Endothelial cell of umbilical vein (primary cell): ENCODE data around the gene DUS1L. TPM values are rescaled to one million over a fixed set of nuclear protein-coding genes. Genes with fewer than 3 reads are reported as not detected.

ENCODE experiments used
- BruUV-seq: library from RNA; stranded (reverse); fragments of 400-500 nt; replicated peaks from 2 replicates; lab custom pipeline; 2021; lab: Mats Ljungman, UMichigan
- CTCF ChIA-PET: fragments of 300-600, 350-600 bp; sonication (Branson Sonifier 250); formaldehyde crosslinking; loops from one replicate; lab custom pipeline; 2021; ENCODE audit warnings: antibody characterized with exemption, inconsistent platforms; lab: Charles Lee
- POLR2A ChIA-PET: fragments of 300-600, 350-600 bp; sonication (Branson Sonifier 250); formaldehyde crosslinking; loops from one replicate; lab custom pipeline; 2021; ENCODE audit warnings: antibody characterized with exemption, inconsistent platforms; lab: Charles Lee
- DNase-seq: peaks from one replicate; pipeline ENCODE4 v3.0.0-alpha.2; 2011; ENCODE audit warnings: low read depth, low spot score
- FAIRE-seq: peaks from 2 replicates; lab custom pipeline; 2011; peaks lifted over from hg19 to GRCh38; lab: Jason Lieb, UNC
- H2AFZ ChIP-seq: 2 replicates; pipeline ENCODE4 v1.6.0; 2012; ENCODE audit warnings: low read depth, low read length, control low read depth, inconsistent platforms
- H3K27ac ChIP-seq: 2 replicates; pipeline ENCODE4 v1.5.1; 2011; ENCODE audit warnings: low read depth, mild to moderate bottlenecking, control low read depth, low read length, moderate library complexity; ENCODE audit not compliant: insufficient read depth
- H3K27me3 ChIP-seq, 2 experiments: 2 replicates each; pipeline versions ENCODE4 v1.6.0 to v1.6.1; 2011; ENCODE audit warnings: low read length in 2 of 2, mixed read lengths in 1 of 2; ENCODE audit not compliant: control insufficient read depth in 2 of 2, insufficient read depth in 2 of 2
- H3K36me3 ChIP-seq, 2 experiments: 2 replicates in 1 of 2; 3 replicates in 1 of 2; pipeline ENCODE4 v1.5.1; 2011; ENCODE audit warnings: low read length in 2 of 2, mild to moderate bottlenecking in 1 of 2, moderate library complexity in 1 of 2; ENCODE audit not compliant: control insufficient read depth in 2 of 2, insufficient read depth in 2 of 2; ENCODE audit errors: extremely low read depth in 1 of 2
- H3K4me1 ChIP-seq: 3 replicates; pipeline ENCODE4 v1.5.1; 2011; ENCODE audit warnings: mild to moderate bottlenecking, low read length; ENCODE audit not compliant: control insufficient read depth, insufficient read depth; ENCODE audit errors: extremely low read depth
- H3K4me2 ChIP-seq: 2 replicates; pipeline ENCODE4 v1.6.1; 2011; ENCODE audit warnings: low read length, control low read depth, mixed read lengths; ENCODE audit not compliant: insufficient read depth
- H3K4me3 ChIP-seq, 3 experiments: fragments of 200-600 bp in 1 of 3; sonication (generic), shearing (Covaris generic) in 1 of 3; replicated peaks in 1 of 3; 2 replicates each; pipeline ENCODE4 v1.5.1; 2011 to 2016; ENCODE audit warnings: control low read depth in 3 of 3, low read length in 3 of 3, mild to moderate bottlenecking in 2 of 3, inconsistent platforms in 1 of 3, low read depth in 1 of 3, moderate library complexity in 1 of 3; ENCODE audit not compliant: insufficient read depth in 1 of 3
- H3K79me2 ChIP-seq: 2 replicates; pipeline ENCODE4 v1.6.0; 2012; ENCODE audit warnings: low read length, inconsistent platforms; ENCODE audit not compliant: control insufficient read depth, insufficient read depth
- H3K9ac ChIP-seq: replicated peaks from 2 replicates; pipeline ENCODE3; 2011; ENCODE audit warnings: low read length, control low read depth; ENCODE audit not compliant: insufficient read depth; ENCODE audit errors: extremely low read depth
- H3K9me1 ChIP-seq: replicated peaks from 3 replicates; pipeline ENCODE4 v1.6.0; 2011; ENCODE audit warnings: mild to moderate bottlenecking, low read length; ENCODE audit not compliant: control insufficient read depth, insufficient read depth; ENCODE audit errors: extremely low read depth
- H3K9me3 ChIP-seq: replicated peaks from 2 replicates; pipeline ENCODE4 v1.5.1; 2012; ENCODE audit warnings: low read length, inconsistent platforms; ENCODE audit not compliant: control insufficient read depth, insufficient read depth
- H4K20me1 ChIP-seq: replicated peaks from 2 replicates; pipeline ENCODE3; 2011; ENCODE audit warnings: mild to moderate bottlenecking, low read length; ENCODE audit not compliant: control insufficient read depth, insufficient read depth; ENCODE audit errors: extremely low read depth
- CTCF ChIP-seq, 2 donors: IDR thresholded peaks; 1 replicate in 1 of 2; 2 replicates in 1 of 2; pipeline ENCODE4 v1.5.1; 2011; ENCODE audit warnings: low read length in 2 of 2, mild to moderate bottlenecking in 2 of 2, moderate library complexity in 2 of 2, control low read depth in 1 of 2, inconsistent platforms in 1 of 2, low read depth in 1 of 2; ENCODE audit not compliant: insufficient read depth in 1 of 2; ENCODE audit errors: extremely low read depth in 1 of 2
- EZH2 ChIP-seq: IDR thresholded peaks from 2 replicates; pipeline ENCODE4 v1.6.1; 2012; ENCODE audit warnings: borderline replicate concordance, low read depth, mild to moderate bottlenecking, moderate library complexity, low read length, inconsistent platforms; ENCODE audit not compliant: severe bottlenecking
- FOS ChIP-seq: IDR thresholded peaks from 2 replicates; pipeline ENCODE4 v1.6.1; 2011; ENCODE audit warnings: mild to moderate bottlenecking, low read length, moderate library complexity, borderline replicate concordance; ENCODE audit not compliant: insufficient read depth
- GATA2 ChIP-seq: IDR thresholded peaks from 2 replicates; pipeline ENCODE4 v1.7.0; 2011; ENCODE audit warnings: low read depth, mild to moderate bottlenecking, moderate library complexity, mixed read lengths, low read length; ENCODE audit not compliant: insufficient read length, insufficient read depth
- JUN ChIP-seq: IDR thresholded peaks from 2 replicates; pipeline ENCODE4 v1.6.1; 2011; ENCODE audit warnings: borderline replicate concordance, low read depth; ENCODE audit not compliant: insufficient read length, insufficient read depth
- MAX ChIP-seq: IDR thresholded peaks from 2 replicates; pipeline ENCODE4 v1.6.1; 2011; ENCODE audit not compliant: insufficient read depth, insufficient read length
- MYC ChIP-seq: IDR thresholded peaks from one replicate; pipeline ENCODE4 v1.6.1; 2011; ENCODE audit warnings: mild to moderate bottlenecking, low read depth, low read length
- POLR2A ChIP-seq: IDR thresholded peaks from 2 replicates; pipeline ENCODE4 v1.6.1; 2012; ENCODE audit warnings: low read depth, mild to moderate bottlenecking, control low read depth, low read length
- POLR2AphosphoS5 ChIP-seq: IDR thresholded peaks from 2 replicates; pipeline ENCODE4 v1.6.1; 2012; ENCODE audit warnings: low read depth, mild to moderate bottlenecking, control low read depth, low read length, moderate library complexity; ENCODE audit not compliant: insufficient read depth
- dilution Hi-C: fragments of 300-500 bp; cut with MboI; formaldehyde crosslinking; loops from one replicate; pipeline ENCODE4 v1.15.0; 2019; ENCODE audit warnings: low sequenced_read_pairs; ENCODE audit not compliant: extremely low pct_ligation_motif_present
- intact Hi-C: fragments of 100-400 bp; cut with micrococcal nuclease; formaldehyde crosslinking; loops from one replicate; pipeline ENCODE4 v1.10.0; 2022
- polyA plus RNA-seq, 4 experiments: library from polyadenylated mRNA; depleted of rRNA in 3 of 4; stranded (reverse) in 3 of 4; unstranded in 1 of 4; fragments of >200 nt; gene quantifications; 2 replicates each; pipeline versions ENCODE4 v1.2.1 to v1.2.3, GENCODE V29; 2011 to 2012; ENCODE audit warnings: missing spikeins in 1 of 4
- total RNA-seq: library from RNA; stranded (reverse); gene quantifications from 2 replicates; pipeline ENCODE4 v1.2.3, GENCODE V29; 2021

DUS1L gene
- total and polyA plus RNA-seq, 2 donors (not counting 3 experiments of a cell fraction or from before 2014, with no cell fraction given), result 60.1 to 92.9 TPM

- CTCF ChIA-PET, result no interaction called here
- POLR2A ChIA-PET, result no interaction called here
Observed at GRCh38 chr17:82083533-82084359, 18.1 kb upstream of the DUS1L start.

More at GRCh38 chr17:82083533-82084359, 18.1 kb upstream of the DUS1L start:
- Histone ChIP-seq H3K4me2 (no peak overlapping the region), H2AFZ (no peak overlapping the region), H3K9me3 (no peaks in the 10 kb centered on the region), H3K36me3 (peaks cover 45 to 86% of the 10 kb centered on the region in 2 experiments), H3K27ac (no peak overlapping the region), H4K20me1 (no peaks in the 10 kb centered on the region), H3K79me2 (peaks cover 3% of the 10 kb centered on the region), H3K9me1 (no peaks in the 10 kb centered on the region), H3K27me3 (no peaks in the 10 kb centered on the region), H3K9ac (no peak overlapping the region), H3K4me1 (no peaks in the 10 kb centered on the region), H3K4me3 (no peak overlapping the region)
- no TSS peak for BruUV-seq
- TF ChIP-seq FOS (no peak), JUN (no peak), MYC (no peak), GATA2 (no peak), CTCF (IDR thresholded peaks at IDR 0.05; ENCODE audit: extremely low read depth in 1 of 2, insufficient read depth in 1 of 2, low read depth in 1 of 2, low read length in 2 of 2) (no peak), POLR2A (no peak), MAX (no peak), POLR2AphosphoS5 (no peak), EZH2 (no peak)
- FAIRE-seq (no peak), DNase-seq (no peak)
- dilution Hi-C loops (no loop called here), intact Hi-C loops (no loop called here)
